ENCODE results near the gene UBE2C. TPM values are rescaled to one million over a fixed set of nuclear protein-coding genes. Genes with fewer than 3 reads are reported as not detected.

Gene UBE2C
- total RNA-seq, 1 experiment from 2014 or later = 205 TPM

DNA sequence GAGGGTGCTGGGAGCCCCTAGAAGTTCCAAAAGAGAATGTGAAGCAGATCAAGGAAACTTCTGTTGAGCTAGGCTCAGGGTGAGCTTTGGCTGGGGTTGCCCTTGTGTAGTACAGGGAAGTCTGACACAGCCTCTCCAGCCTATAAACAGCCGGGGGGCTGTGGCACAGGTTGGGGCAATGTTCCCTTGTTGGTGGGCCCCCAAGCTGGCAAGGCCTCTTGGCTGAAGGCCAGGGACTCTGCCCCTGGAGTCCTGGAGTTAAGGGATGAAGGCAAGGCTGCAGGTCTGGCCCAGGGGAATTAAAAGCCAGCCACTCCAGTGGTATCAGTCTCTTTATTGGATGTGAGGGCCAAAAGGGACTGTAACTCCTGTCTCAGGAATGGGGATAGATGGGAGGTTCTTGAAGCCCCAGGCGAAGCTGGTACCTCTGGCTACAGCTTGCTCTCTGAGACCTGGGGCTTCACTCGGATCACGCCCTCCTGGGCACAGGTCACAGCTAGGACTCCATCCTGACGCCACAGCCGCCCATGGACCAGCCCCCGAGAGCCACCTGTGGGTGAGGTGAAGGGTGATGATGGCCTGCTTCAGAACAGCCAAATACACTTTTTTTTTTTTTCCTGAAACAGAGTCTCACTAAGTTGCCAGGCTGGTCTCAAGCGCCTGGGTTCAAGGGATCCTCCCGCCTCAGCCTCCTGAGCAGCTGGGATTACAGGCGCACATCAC is 29.1 kb downstream of the UBE2C start:
- no peak overlapping the region for H3K9ac ChIP-seq (ENCODE audit: low read length)
- BruUV-seq (replicated peaks) = no TSS peak
- H3K27ac ChIP-seq (ENCODE audit: low read depth, low read length) = no peak overlapping the region
- ATAC-seq (no peak), DNase-seq (ENCODE audit: low read depth, low spot score) (no peak)
- ChIA-PET POLR2A (no interaction called here), RAD21 (ENCODE audit: low non-redundant PET in 1 of 2, low total read pairs in 2 of 2, uncharacterized antibody in 2 of 2, unreplicated experiment in 2 of 2) (no interaction called here), CTCF (no interaction called here)
- H3K36me3 ChIP-seq (ENCODE audit: control insufficient read depth in 1 of 2, insufficient read depth in 2 of 2, low read length in 2 of 2) = no peaks in the 10 kb centered on the region; a peak in 1 of 4 replicates
- no peak overlapping the region for H3K4me3 ChIP-seq (replicated peaks in 1 of 2; ENCODE audit: low read depth in 1 of 2, low read length in 2 of 2)
- H3K79me2 ChIP-seq (ENCODE audit: insufficient read depth, low read length) = no peaks in the 10 kb centered on the region
- H3K27me3 ChIP-seq (ENCODE audit: insufficient read depth, low read length) = no peaks in the 10 kb centered on the region
- TF ChIP-seq, protein P1, sequence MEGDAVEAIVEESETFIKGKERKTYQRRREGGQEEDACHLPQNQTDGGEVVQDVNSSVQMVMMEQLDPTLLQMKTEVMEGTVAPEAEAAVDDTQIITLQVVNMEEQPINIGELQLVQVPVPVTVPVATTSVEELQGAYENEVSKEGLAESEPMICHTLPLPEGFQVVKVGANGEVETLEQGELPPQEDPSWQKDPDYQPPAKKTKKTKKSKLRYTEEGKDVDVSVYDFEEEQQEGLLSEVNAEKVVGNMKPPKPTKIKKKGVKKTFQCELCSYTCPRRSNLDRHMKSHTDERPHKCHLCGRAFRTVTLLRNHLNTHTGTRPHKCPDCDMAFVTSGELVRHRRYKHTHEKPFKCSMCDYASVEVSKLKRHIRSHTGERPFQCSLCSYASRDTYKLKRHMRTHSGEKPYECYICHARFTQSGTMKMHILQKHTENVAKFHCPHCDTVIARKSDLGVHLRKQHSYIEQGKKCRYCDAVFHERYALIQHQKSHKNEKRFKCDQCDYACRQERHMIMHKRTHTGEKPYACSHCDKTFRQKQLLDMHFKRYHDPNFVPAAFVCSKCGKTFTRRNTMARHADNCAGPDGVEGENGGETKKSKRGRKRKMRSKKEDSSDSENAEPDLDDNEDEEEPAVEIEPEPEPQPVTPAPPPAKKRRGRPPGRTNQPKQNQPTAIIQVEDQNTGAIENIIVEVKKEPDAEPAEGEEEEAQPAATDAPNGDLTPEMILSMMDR (IDR thresholded peaks at IDR 0.05 in 2 of 3, conservative IDR thresholded peaks at IDR 0.05 in 1 of 3; ENCODE audit: borderline replicate concordance in 1 of 3, insufficient read depth in 1 of 3, low read depth in 2 of 3, low read length in 2 of 3) = no peak
- TF ChIP-seq EZH2phosphoT487 (IDR thresholded peaks at IDR 0.05; ENCODE audit: borderline replicate concordance) = no peak
- TF ChIP-seq, protein P2, sequence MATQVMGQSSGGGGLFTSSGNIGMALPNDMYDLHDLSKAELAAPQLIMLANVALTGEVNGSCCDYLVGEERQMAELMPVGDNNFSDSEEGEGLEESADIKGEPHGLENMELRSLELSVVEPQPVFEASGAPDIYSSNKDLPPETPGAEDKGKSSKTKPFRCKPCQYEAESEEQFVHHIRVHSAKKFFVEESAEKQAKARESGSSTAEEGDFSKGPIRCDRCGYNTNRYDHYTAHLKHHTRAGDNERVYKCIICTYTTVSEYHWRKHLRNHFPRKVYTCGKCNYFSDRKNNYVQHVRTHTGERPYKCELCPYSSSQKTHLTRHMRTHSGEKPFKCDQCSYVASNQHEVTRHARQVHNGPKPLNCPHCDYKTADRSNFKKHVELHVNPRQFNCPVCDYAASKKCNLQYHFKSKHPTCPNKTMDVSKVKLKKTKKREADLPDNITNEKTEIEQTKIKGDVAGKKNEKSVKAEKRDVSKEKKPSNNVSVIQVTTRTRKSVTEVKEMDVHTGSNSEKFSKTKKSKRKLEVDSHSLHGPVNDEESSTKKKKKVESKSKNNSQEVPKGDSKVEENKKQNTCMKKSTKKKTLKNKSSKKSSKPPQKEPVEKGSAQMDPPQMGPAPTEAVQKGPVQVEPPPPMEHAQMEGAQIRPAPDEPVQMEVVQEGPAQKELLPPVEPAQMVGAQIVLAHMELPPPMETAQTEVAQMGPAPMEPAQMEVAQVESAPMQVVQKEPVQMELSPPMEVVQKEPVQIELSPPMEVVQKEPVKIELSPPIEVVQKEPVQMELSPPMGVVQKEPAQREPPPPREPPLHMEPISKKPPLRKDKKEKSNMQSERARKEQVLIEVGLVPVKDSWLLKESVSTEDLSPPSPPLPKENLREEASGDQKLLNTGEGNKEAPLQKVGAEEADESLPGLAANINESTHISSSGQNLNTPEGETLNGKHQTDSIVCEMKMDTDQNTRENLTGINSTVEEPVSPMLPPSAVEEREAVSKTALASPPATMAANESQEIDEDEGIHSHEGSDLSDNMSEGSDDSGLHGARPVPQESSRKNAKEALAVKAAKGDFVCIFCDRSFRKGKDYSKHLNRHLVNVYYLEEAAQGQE (IDR thresholded peaks at IDR 0.05; ENCODE audit: low read depth) = no peak
- no peaks in the 10 kb centered on the region for H4K20me1 ChIP-seq (ENCODE audit: insufficient read depth)
- no peaks in the 10 kb centered on the region for H3K4me1 ChIP-seq (ENCODE audit: control insufficient read depth in 1 of 2, insufficient read depth in 2 of 2, low read length in 2 of 2)
- intact Hi-C loops (cut with micrococcal nuclease) = no loop called here
- H3K9me2 ChIP-seq (ENCODE audit: insufficient read depth) = no peaks in the 10 kb centered on the region
- H2AFZ ChIP-seq (ENCODE audit: low read depth, low read length, poor library complexity, severe bottlenecking) = no peak overlapping the region
- H3K4me2 ChIP-seq (ENCODE audit: low read length) = no peak overlapping the region
- no peaks in the 10 kb centered on the region for H3K9me3 ChIP-seq (ENCODE audit: control insufficient read depth in 1 of 2, insufficient read depth in 1 of 2, low read depth in 1 of 2, low read length in 2 of 2)

Data from HCT116 (cell line).